Ovary (tissue), 3 donors: ENCODE results near the gene PTCH1.

Experiments used
- CTCF ChIP-seq, 3 donors: fragments of 450-650 bp in 2 of 3; fragments of 200-600 bp in 1 of 3; IDR thresholded peaks; one replicate each; pipeline versions ENCODE4 v1.5.1 to v1.8.0; 2016 to 2022; ENCODE audit warnings: antibody characterized with exemption in 3 of 3, mild to moderate bottlenecking in 1 of 3
- EP300 ChIP-seq: sonication (generic); formaldehyde crosslinking; IDR thresholded peaks from one replicate; pipeline ENCODE4 v1.6.1; 2017; ENCODE audit warnings: antibody characterized with exemption
- POLR2A ChIP-seq: fragments of 450-650 bp; IDR thresholded peaks from one replicate; pipeline ENCODE4 v1.6.1; 2017; ENCODE audit warnings: antibody characterized with exemption, mild to moderate bottlenecking, moderate library complexity
- donor health status: DM: no; HTN: no; CAD: no.

GRCh38 chr9:95495529-95495928 is 21.2 kb downstream of the PTCH1 start:
- TF ChIP-seq CTCF (IDR thresholded peaks at IDR 0.05) (no peak), POLR2A (no peak), EP300 (no peak)
